Activated gamma-delta T cell treated with anti-CD3 and anti-CD28 coated beads, Interleukin-2, amount 50 U/mL, for 16 hours (primary cell): Measurements from ENCODE around the gene OR4F17.
A peak's percentile ranks its signal among the peaks of the same experiment; 100 is the strongest.
"Not testable (repeated sequence)": the region's sequence is repeated elsewhere in the genome, so short reads cannot be mapped to it uniquely, and the experiment has no call there.

ENCODE experiments used
- DNase-seq: peaks from one replicate; pipeline ENCODE4 v3.0.0-alpha.2; 2020; ENCODE audit warnings: low read depth

The OR4F17 gene, protein sequence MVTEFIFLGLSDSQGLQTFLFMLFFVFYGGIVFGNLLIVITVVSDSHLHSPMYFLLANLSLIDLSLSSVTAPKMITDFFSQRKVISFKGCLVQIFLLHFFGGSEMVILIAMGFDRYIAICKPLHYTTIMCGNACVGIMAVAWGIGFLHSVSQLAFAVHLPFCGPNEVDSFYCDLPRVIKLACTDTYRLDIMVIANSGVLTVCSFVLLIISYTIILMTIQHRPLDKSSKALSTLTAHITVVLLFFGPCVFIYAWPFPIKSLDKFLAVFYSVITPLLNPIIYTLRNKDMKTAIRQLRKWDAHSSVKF

GRCh38 chr19:106804-107203, at the start of gene OR4F17:
Gene OR4F17, plus strand, starts transcription at chr19:107104. Its CDS starts 3,575 bp downstream, at chr19:110679.
- DNase-seq: not testable (repeated sequence)

GRCh38 chr19:70793-71192, 36.1 kb upstream of the OR4F17 start:
- DNase-seq: peak; percentile 49

- DNase-seq: not testable (repeated sequence)
Measured at GRCh38 chr19:82864-83263, 24.0 kb upstream of the OR4F17 start.

- DNase-seq: not testable (repeated sequence)
Measured at GRCh38 chr19:83626-84025, 23.3 kb upstream of the OR4F17 start.

DNA sequence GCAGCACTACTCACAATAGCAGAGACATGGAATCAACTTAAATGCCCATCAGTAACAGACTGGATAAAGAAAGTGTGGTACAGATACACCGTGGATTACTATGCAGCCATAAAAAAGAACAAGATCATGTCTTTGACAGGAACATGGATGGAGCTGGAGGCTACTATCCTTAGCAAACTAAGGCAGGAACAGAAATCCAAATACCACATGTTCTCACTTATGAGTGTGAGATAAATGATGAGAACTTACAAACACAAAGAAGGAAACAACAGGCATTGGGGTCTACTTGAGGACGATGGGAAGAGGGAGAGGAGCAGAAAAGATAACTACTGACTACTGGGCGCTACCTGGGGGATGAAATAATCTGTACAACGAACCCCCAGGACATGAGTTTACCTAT, 16.2 kb upstream of the OR4F17 start:
- not testable (repeated sequence) for DNase-seq

GRCh38 chr19:94794-95193, 12.1 kb upstream of the OR4F17 start:
- DNase-seq: not testable (repeated sequence)

DNA sequence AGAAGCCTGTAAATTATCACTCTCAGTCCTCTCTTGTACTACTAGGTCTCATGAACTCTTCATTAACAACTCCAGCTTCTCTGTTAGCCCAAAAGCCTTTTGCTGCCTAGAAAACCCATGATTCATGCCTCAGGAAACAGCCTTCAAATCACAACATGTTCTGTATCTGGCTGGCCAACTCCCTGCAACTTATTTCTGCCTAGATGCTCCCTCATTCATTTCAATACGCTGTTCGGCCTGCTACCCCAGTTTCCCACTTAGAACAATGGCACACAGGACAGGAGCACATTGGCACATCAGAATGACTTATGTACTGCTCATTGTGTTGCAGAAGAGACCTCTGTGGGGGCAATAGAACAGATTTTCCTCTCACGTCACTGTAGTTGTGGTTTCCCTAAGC, 9.3 kb upstream of the OR4F17 start:
- DNase-seq: not testable (repeated sequence)

DNA sequence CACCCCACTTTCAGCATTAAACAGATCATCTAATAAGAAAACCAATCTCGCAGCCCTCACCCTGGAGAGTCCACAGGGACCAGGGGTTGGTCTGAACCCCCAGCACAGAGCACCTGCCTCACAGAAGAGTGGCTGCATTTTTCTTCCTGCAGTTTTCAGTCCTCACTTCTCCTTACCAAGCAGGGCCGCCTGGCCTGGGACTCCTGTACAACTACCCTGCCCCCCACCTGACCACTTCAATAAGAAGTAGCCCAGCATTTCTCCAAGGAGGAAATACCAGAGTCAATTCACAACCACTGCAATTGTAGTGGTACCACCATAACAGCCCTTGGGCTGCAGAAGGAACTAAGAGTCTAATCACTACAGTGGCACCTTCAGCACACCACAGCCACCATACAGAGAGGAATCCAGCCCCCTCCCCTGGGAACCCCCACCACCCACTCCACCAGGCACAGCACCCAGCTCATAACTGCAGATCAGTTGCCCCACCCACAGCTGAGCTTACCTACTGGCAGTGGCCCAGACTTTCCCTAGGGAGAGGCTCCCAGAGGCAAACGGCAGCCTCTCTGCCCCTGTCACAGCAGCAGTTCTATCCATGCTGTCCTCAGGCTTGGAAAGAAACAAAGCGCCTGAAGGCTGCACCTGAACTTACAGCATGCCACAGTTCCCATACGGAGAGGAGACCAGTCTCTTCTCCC, 13.7 kb downstream of the OR4F17 start:
- DNase-seq: not testable (repeated sequence)
